Measurements from ENCODE around the gene MTOR. TPM values are rescaled to one million over a fixed set of nuclear protein-coding genes. Genes with fewer than 3 reads are reported as not detected.
"Not testable (repeated sequence)": the region's sequence is repeated elsewhere in the genome, so short reads cannot be mapped to it uniquely, and the experiment has no call there.

MTOR gene
- polyA plus RNA-seq, 3 donors, result 8.7 to 16.9 (median 12.6) TPM

- 93 to 95% (median 95%) methylated on average over 14 of the region's 14 CpGs for WGBS, 3 donors
- H3K27ac ChIP-seq (ENCODE audit: low read depth, low read length), result no peak overlapping the region
Observed at GRCh38 chr1:11194407-11195176, 67.8 kb downstream of the MTOR start.

GRCh38 chr1:11193376-11193775 lies 69.0 kb downstream of the MTOR start:
- 89 to 99% (median 96%) methylated on average over 11 of the region's 11 CpGs for WGBS, 3 donors
- H3K27ac ChIP-seq (ENCODE audit: low read depth, low read length), result no peak overlapping the region

- WGBS, 3 donors, result 77 to 92% (median 81%) methylated on average over 8 of the region's 8 CpGs
- H3K27ac ChIP-seq (ENCODE audit: low read depth, low read length), result no peak within 1 kb of the TSS
Observed at GRCh38 chr1:11188858-11189451, 73.4 kb downstream of the MTOR start, which contains the start of gene ANGPTL7. ANGPTL7 (plus strand) TSS chr1:11189355; CDS start chr1:11189580, 225 bp downstream.

- H3K27ac ChIP-seq (ENCODE audit: low read depth, low read length), result no peak overlapping the region
Observed at GRCh38 chr1:11188381-11188780, 74.0 kb downstream of the MTOR start.

GRCh38 chr1:11187931-11188330 lies 74.4 kb downstream of the MTOR start:
- no peak overlapping the region for H3K27ac ChIP-seq (ENCODE audit: low read depth, low read length)
- 60 to 81% (median 67%) methylated on average over 2 of the region's 2 CpGs for WGBS, 3 donors

More at GRCh38 chr1:11188381-11188780, 74.0 kb downstream of the MTOR start:
- 69 to 89% (median 76%) methylated on average over 1 of the region's 1 CpG for WGBS, 3 donors

GRCh38 chr1:11187494-11187893 lies 74.9 kb downstream of the MTOR start:
- WGBS, 3 donors, result 79 to 85% (median 83%) methylated on average over 2 of the region's 2 CpGs
- no peak overlapping the region for H3K27ac ChIP-seq (ENCODE audit: low read depth, low read length)

DNA sequence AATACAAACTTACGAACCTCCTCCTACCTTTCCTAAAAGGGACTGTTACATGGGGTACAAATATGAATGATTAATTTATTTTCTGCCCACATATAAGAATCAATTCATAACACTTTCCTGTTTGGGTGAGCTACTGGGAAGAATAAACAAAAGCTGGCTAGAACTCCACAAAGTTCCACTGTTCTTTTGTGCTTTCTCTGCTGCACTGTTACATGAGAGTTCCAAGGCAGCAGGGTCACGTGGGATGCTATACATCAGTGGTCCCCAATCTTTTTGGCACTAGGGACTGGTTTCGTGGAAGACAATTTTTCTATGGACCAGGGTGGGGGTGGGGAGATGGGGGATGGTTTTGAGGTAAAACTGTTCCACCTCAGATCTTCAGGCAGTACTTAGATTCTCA lies 75.4 kb downstream of the MTOR start:
- H3K27ac ChIP-seq (ENCODE audit: low read depth, low read length), result no peak overlapping the region

GRCh38 chr1:11184973-11185372 lies 77.4 kb downstream of the MTOR start:
- 63 to 97% (median 85%) methylated on average over 1 of the region's 1 CpG for WGBS, 3 donors
- no peak overlapping the region for H3K27ac ChIP-seq (ENCODE audit: low read depth, low read length)

More for the DNA sequence above, 75.4 kb downstream of the MTOR start:
- 90 to 96% (median 91%) methylated on average over 3 of the region's 3 CpGs for WGBS, 3 donors

DNA sequence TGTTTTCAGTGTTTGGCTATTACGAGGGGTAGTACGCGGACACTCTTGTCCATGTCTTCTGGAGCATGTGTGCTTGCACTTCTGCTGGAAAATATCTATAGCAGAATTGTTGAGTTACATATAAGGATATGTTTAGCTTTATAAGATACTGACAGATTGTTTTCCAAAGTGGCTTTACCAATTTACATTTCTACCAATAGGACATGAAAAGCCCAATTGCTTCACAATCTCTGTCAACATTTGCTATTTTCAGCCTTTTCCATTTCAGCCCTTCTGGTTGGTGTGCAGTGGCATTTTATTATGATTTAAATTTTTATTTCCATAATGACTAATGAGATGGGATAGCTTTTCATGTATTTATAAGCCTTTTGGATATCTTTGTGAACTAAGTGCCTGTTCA lies 79.5 kb downstream of the MTOR start:
- no peak overlapping the region for H3K27ac ChIP-seq (ENCODE audit: low read depth, low read length)
- 99 to 100% (median 100%) methylated on average over 3 of the region's 3 CpGs for WGBS, 3 donors

DNA sequence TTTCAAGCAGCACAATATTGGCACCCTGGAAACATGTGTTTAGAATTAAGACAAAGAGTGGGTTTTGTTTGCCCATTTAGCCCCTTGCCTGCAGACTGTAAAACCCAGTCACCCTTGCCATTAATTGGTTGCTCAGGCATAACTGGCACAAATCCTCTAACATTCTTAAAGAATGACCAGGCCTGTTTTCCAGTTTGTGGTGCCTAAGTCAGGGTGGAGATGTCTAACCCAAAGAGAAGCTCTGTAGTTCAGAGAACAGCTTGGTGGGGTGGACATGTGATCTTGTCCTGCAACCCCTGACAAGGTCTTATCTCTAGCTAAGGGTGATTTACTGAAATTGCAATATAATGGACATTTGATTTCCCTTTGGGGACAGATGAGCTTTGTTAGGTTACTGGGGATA lies 82.0 kb downstream of the MTOR start:
- H3K27ac ChIP-seq (ENCODE audit: low read depth, low read length), result no peak overlapping the region

- 43 to 85% (median 83%) methylated on average over 3 of the region's 3 CpGs for whole genome bisulfite sequencing, 3 donors
- not testable (repeated sequence) for H3K27ac ChIP-seq (ENCODE audit: low read depth, low read length)
Observed at GRCh38 chr1:11179749-11180148, 82.6 kb downstream of the MTOR start.

DNA sequence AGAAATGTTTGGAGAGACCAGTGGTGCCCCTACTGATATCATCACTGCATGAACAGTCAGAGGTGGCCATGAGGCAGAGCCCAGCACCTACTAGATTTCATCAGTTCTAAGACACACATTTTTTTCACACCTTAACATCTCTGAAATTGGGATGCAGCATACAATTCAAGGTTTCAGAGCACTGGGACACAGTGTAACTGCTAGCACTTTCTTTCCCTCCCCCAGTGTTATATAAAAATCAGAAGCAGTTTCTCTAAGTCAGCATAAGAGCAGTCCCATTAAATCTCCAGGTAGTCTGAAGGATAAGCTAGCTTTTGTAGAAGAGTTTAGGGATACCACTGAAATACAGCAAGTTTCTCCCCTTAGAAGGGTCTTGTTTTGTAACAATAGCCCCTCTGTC lies 83.2 kb downstream of the MTOR start:
- H3K27ac ChIP-seq (ENCODE audit: low read depth, low read length), result no peak overlapping the region

DNA sequence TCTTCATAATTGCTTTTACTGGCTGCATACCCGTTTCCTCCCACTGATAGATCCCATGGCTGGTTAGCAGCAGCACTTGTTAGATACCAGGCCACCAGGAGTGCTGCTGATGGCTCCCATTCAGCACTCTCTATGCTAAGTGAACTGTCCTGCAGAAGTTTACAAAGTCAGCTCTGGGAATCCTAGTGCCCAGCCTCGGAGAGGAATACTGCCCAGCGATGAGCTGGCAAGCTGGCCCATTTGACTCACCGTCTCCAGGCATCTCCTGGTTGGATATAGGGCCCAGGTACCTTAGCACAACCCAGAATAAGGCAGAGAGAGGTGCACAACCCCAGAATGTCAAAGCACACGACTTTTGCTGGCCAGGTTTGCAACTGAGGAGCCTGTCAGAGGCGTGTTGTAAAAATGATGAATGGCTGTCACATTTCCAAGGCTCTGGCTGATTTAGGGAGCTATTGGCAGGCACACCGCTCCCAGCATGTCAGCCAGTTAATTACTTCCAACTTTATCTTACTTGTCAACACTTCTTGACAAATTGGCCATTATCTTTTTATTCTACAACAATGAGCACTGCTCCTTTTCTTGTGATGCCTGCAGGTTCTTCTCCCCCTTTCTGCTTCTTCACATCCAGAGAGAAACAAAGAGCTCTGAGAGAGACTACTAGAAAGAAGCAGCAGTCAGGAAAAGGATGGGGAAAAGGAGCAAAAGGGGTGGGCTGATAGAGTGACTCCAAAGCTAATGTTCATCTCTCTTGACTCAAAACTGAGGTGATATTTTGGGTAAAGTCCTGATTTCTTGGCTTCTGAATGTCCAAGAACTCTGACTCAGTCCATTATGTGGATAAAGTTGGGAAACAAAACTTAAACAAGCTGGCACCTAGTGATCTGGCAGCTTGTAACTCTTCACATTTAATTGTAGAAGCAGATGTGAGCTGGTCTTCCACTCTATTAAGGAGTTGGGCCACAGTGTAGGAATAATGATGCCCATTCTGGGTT lies 84.0 kb downstream of the MTOR start:
- H3K27ac ChIP-seq (ENCODE audit: low read depth, low read length), result no peak overlapping the region
- WGBS, 3 donors, result 53 to 66% (median 62%) methylated on average over 7 of the region's 7 CpGs

DNA sequence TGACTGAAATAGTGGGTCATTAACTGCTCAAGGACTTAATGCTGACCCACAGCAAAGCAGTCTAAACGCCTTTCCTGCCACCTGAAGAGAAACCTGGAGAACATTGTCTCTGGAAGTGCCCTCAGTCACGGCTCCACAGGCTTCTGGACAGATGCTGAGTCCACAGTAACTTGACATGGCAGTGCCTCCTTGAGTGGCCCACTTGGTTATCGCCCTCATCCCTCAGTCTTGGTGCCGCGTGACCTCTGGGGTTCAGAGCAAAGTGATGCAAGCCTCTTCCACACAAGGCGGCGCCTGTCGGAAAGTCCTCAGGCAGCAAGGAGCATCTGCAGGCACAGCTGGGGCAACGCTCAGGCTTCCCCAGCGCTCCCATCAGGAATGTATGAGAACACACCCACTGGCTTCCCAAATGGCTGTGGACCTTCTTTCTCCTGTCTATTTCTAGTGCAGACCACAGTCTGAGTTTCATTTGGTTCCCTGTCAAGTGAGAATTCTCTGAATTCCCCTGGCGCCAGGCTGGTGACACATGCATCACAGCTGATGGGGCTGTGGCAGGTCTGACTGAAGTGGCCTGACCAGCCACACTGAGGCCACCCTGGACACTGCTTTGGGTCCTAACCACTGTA lies 86.2 kb downstream of the MTOR start:
- 94 to 97% (median 95%) methylated on average over 11 of the region's 11 CpGs for whole genome bisulfite sequencing, 3 donors
- H3K27ac ChIP-seq (ENCODE audit: low read depth, low read length), result no peak overlapping the region

- WGBS, 3 donors, result 94 to 97% (median 97%) methylated on average over 10 of the region's 10 CpGs
- no peak overlapping the region for H3K27ac ChIP-seq (ENCODE audit: low read depth, low read length)
Observed at GRCh38 chr1:11175461-11175860, 86.9 kb downstream of the MTOR start.

- H3K27ac ChIP-seq (ENCODE audit: low read depth, low read length), result no peak overlapping the region
- 81 to 89% (median 85%) methylated on average over 7 of the region's 7 CpGs for WGBS, 3 donors
Observed at GRCh38 chr1:11174261-11174942, 87.9 kb downstream of the MTOR start.

DNA sequence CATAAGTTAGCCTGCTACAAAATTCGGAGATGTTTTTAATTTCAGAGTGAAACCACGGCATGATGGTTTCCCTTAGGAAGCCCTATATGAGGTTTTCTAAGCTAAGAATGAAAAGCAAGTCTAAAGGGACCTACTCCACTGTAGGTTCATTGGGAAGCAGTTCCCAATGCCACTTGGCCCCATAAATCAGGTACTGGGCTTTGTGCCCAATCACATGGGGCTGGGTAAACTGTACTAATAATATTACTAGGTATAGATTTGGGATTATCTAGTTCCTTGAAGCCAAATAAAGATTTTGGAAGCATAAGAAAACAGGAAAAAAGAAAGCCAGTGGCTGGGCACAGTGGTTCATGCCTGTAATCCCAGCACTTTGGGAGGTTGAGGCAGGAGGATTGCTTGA lies 92.2 kb downstream of the MTOR start:
- 87 to 89% (median 89%) methylated on average over 2 of the region's 2 CpGs for WGBS, 3 donors
- H3K27ac ChIP-seq (ENCODE audit: low read depth, low read length), result no peak overlapping the region

GRCh38 chr1:11169202-11169601 lies 93.1 kb downstream of the MTOR start:
- 74 to 84% (median 76%) methylated on average over 3 of the region's 3 CpGs for WGBS, 3 donors
- H3K27ac ChIP-seq (ENCODE audit: low read depth, low read length), result no peak overlapping the region
